RPMI7951 (cell line): ENCODE results near the gene RAB33B. TPM values are rescaled to one million over a fixed set of nuclear protein-coding genes. Genes with fewer than 3 reads are reported as not detected.

Experiments used
- DNase-seq: peaks from one replicate; pipeline ENCODE4 v3.0.0-alpha.2; 2012; ENCODE audit warnings: low read depth
- total RNA-seq: library from RNA; depleted of rRNA; stranded (reverse); fragments of >200 nt; shearing (Covaris generic); gene quantifications from 2 replicates; pipeline ENCODE4 v1.2.3, GENCODE V29; 2014; rRNA removed

RAB33B gene
- total RNA-seq, 1 experiment from 2014 or later = 9.3 TPM

DNA sequence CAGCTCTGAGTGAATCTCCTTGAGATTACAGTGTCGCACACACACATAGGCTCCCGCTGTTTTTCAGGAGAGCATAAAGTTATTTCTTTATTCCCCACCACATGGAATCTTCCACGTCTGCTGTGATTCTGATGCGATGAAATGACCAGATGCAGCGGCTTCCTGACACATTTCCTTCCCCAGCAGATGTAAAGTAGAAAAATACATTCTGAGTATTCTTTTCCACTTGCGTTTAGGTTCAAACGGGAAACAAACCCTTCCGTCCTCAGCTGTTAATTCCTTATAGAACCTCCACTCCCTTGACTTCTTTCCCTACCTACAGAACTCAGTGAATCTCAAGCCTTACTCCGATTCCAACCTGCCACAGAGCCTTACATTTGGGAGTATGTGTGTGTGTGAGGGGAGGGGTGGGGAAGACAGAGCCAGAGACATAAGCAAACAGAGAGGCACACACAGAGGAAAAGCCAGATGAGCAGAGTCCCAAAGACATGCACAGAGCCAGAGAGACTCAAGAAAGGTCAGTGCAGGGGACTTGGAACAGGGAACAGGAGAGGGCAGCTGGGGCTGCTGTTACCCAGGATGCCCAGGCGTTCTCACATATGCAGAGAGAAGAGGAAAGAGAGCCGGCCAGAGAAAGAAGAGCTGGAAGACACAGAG, 54.8 kb downstream of the RAB33B start:
- DNase-seq = no peak

- DNase-seq = peak; percentile 1
These were observed 55.9 kb downstream of the RAB33B start for GRCh38 chr4:139509727-139510410.

DNA sequence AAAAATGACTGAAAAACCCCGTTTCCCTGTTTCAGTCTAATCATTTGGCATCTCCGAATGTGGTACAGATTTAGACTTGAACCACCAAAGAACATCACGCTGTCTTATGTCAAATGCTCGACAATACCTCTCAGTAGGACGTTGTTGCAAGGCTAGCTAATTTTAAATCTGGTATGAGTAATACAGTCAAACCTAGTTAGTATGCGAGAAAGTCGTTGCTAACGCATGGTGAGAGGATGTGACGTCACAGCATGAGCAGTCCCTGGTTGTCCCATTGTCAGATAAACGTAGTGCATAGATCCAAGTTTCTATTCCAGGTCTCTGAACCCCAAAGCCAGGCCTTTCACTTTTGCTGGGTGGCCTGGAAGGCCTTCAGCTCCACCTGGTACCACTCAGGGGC, 57.4 kb downstream of the RAB33B start:
- DNase-seq = peak; percentile 36

GRCh38 chr4:139514382-139515059, 60.6 kb downstream of the RAB33B start:
- no peak for DNase-seq

DNA sequence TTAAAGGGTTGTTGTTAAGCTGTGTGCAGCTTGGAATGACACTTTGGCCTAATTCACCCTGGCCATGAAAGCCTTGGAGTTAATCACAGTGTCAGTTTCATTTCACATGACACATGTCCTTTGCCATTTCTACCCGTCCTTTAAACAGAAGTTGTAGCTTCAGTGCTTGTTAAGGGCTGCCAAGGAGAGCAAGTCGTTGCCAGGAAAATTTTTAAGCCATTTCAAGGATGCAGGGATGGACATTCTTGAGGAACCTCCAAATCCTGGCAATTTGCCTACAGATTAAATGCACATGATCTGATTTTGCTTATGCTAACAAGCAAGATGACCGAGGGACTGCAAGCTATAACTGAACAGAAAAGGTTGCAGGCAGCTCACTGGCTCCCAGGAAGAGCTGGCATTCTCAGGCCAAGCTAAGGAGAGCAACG, 61.6 kb downstream of the RAB33B start:
- no peak for DNase-seq

DNA sequence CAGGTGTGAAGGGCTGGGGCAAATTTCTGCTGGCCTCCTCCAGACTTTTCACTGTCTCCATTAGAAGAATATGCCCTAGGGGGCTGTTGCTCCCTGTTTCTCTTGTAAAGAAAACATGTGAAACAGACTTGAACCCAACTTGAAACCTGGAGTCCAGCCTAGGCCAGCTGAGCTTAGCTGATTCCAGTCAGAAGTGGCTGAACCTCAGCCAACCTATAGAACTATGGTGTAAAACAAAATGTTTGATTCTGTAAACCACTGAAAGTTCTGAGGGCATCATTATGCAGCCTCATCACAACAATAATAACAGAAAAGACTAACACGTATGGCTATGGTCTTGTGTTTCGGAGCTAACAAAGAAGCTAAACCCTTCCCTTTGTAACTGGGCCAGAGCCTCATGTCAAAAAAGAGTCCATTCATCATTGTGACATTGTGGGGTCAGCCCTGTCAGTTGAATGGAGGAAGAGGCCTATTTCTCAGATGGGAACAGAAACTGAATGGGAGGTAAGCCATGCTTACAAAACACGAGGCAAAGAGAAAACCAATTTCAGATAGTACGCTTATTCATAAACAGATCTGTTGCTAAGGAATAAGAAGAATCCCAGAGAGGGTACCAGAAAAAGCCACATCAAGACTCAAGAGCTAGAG, 68.0 kb downstream of the RAB33B start:
- no peak for DNase-seq

DNA sequence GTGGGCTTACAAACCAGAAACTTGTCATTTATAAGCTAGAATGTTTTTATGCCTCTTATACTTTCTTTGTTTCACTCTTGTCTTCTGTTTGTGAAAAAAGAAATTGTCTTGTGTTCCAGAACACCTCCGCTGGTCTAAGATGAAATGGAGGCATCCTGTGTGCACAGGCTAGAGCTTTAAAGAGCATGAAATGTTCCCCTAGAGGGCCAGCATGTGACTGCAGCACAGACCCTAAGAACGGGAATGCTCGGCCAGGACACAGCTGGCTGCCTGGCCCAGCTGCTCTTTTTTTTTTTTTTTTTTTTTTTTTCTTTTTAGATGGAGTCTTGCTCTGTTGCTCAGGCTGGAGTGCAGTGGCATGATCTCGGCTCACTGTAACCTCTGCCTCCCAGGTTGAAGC, 68.5 kb downstream of the RAB33B start:
- DNase-seq = no peak

DNA sequence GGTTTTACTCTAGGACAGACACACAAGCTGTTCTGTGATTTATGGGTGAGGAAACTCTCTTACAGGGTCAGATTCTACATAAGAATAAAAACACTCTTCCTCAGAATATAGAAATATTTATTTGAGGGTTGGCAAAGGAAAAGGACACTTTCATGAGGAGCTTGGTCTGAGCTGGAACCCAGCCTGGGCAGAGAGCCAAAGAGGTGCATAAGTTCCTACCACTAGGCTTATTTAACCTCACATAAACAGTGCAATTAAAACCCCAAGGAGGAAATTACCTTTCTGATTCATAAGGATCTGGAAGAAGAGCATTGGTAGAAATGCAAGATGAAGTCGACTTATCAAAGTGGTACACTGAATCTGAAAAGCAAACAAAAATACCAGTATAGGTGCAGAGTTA, 69.2 kb downstream of the RAB33B start:
- DNase-seq = peak; percentile 13

- DNase-seq = no peak
These were observed 70.2 kb downstream of the RAB33B start for GRCh38 chr4:139524062-139524631.

GRCh38 chr4:139525414-139525813, 71.5 kb downstream of the RAB33B start:
- DNase-seq = no peak

Other genes with a start within 250 kb of the RAB33B start
- gene MGARP, start 173.9 kb upstream of the RAB33B start, total RNA-seq = 0.68 and 1.2 TPM in 2 replicates
- gene NAA15, start 152.6 kb upstream of the RAB33B start, total RNA-seq = 29.9 and 32.2 TPM in 2 replicates
- gene NDUFC1, start 151.6 kb upstream of the RAB33B start, total RNA-seq = 78.8 and 84.2 TPM in 2 replicates
- 23.3 and 23.8 TPM in 2 replicates for gene SETD7, start 102.1 kb downstream of the RAB33B start, total RNA-seq
- gene MGST2, start 211.7 kb downstream of the RAB33B start, total RNA-seq = 8.5 and 11.5 TPM in 2 replicates